OCI-LY7 (cell line): ENCODE results near the gene ZSCAN5B.

ENCODE experiments used
- CTCF ChIP-seq: fragments of 200-600 bp; sonication (generic); conservative IDR thresholded peaks from 2 replicates; pipeline ENCODE4 v1.5.1; 2014; ENCODE audit warnings: mild to moderate bottlenecking, antibody characterized with exemption, low read length, moderate library complexity, mixed read lengths
- EZH2phosphoT487 ChIP-seq: fragments of 200-600 bp; sonication (generic); IDR thresholded peaks from 2 replicates; pipeline ENCODE4 v1.6.1; 2018; ENCODE audit warnings: low read depth, borderline replicate concordance, mild to moderate bottlenecking, mixed run types, antibody characterized with exemption, low read length, moderate library complexity, mixed read lengths

- no peak for TF ChIP-seq CTCF
- TF ChIP-seq EZH2phosphoT487, result no peak
Observed at GRCh38 chr19:56193981-56194640, 3.5 kb downstream of the ZSCAN5B start.
